Measurements from ENCODE around the gene RGS18.

GRCh38 chr1:192147221-192147620, 11.0 kb upstream of the RGS18 start:
- TF ChIP-seq POLR2A (IDR thresholded peaks at IDR 0.05; ENCODE audit: extremely low read depth, insufficient read length) (no peak), CTCF (IDR thresholded peaks at IDR 0.05; ENCODE audit: low read depth, low read length) (no peak), MYC (IDR thresholded peaks at IDR 0.05; ENCODE audit: low read depth, low read length) (no peak)
